GM23338 (cell line): Measurements from ENCODE around the gene SYT17. TPM values are rescaled to one million over a fixed set of nuclear protein-coding genes. Genes with fewer than 3 reads are reported as not detected.

Experiments used
- ATAC-seq: fragments of 200-7000 bp; cut with Tn5 transposase; 3 replicates; pipeline ENCODE4 v1.9.1; 2020
- DNase-seq: peaks from one replicate; pipeline ENCODE4 v3.0.0-alpha.2; 2015; ENCODE audit warnings: low spot score
- H2AFZ ChIP-seq: fragments of 200-600 bp; sonication (generic); 2 replicates; pipeline ENCODE4 v1.8.0; 2016; ENCODE audit warnings: antibody characterized with exemption, mild to moderate bottlenecking, moderate library complexity
- H3F3A ChIP-seq: fragments of 200-600 bp; sonication (generic); replicated peaks from 2 replicates; pipeline ENCODE4 v1.8.0; 2017; ENCODE audit warnings: antibody characterized with exemption, mixed run types, low read depth
- H3K27ac ChIP-seq: fragments of 200-600 bp; sonication (generic); 2 replicates; pipeline ENCODE4 v1.6.1; 2016; ENCODE audit warnings: low read depth
- H3K27me3 ChIP-seq: fragments of 200-600 bp; sonication (generic); 2 replicates; pipeline ENCODE4 v1.8.0; 2016; ENCODE audit warnings: mild to moderate bottlenecking, mixed run types, moderate library complexity; ENCODE audit not compliant: insufficient read depth
- H3K36me3 ChIP-seq: fragments of 200-600 bp; sonication (generic); 2 replicates; pipeline ENCODE4 v1.8.0; 2016; ENCODE audit warnings: mild to moderate bottlenecking; ENCODE audit not compliant: insufficient read depth
- H3K4me1 ChIP-seq: fragments of 200-600 bp; sonication (generic); 2 replicates; pipeline ENCODE4 v1.8.0; 2016; ENCODE audit warnings: mild to moderate bottlenecking, moderate library complexity; ENCODE audit not compliant: insufficient read depth
- H3K4me2 ChIP-seq: fragments of 200-600 bp; sonication (generic); 2 replicates; pipeline ENCODE4 v1.7.1; 2017; ENCODE audit warnings: mixed run types
- H3K4me3 ChIP-seq: fragments of 200-600 bp; sonication (generic); 2 replicates; pipeline ENCODE4 v1.6.1; 2016; ENCODE audit warnings: mixed run types
- H3K79me2 ChIP-seq: fragments of 200-600 bp; sonication (generic); replicated peaks from 2 replicates; pipeline ENCODE4 v1.8.0; 2017; ENCODE audit warnings: mild to moderate bottlenecking; ENCODE audit not compliant: insufficient read depth
- H3K9me2 ChIP-seq: fragments of 200-600 bp; sonication (generic); 2 replicates; pipeline ENCODE4 v1.8.0; 2017; ENCODE audit not compliant: insufficient read depth
- H4K20me1 ChIP-seq: fragments of 200-600 bp; sonication (generic); replicated peaks from 2 replicates; pipeline ENCODE4 v1.8.0; 2017; ENCODE audit warnings: mild to moderate bottlenecking; ENCODE audit not compliant: insufficient read depth
- H3K27ac Mint-ChIP-seq: 2 replicates; pipeline ENCODE4 v1.8.0; 2020; ENCODE audit warnings: inconsistent platforms, mild to moderate bottlenecking, moderate library complexity, mixed read lengths
- H3K27me3 Mint-ChIP-seq: 3 replicates; pipeline ENCODE4 v1.8.0; 2022; ENCODE audit warnings: low read depth, mild to moderate bottlenecking, moderate library complexity, mixed read lengths, inconsistent platforms; ENCODE audit not compliant: insufficient read depth, poor library complexity
- H3K36me3 Mint-ChIP-seq: 3 replicates; pipeline ENCODE4 v1.8.0; 2021; ENCODE audit warnings: low read depth, mild to moderate bottlenecking, inconsistent platforms, moderate library complexity, mixed read lengths
- H3K4me1 Mint-ChIP-seq: 3 replicates; pipeline ENCODE4 v1.8.0; 2020; ENCODE audit warnings: mild to moderate bottlenecking, inconsistent platforms, mixed read lengths
- H3K4me3 Mint-ChIP-seq: 3 replicates; pipeline ENCODE4 v1.8.0; 2021; ENCODE audit warnings: moderate library complexity, mild to moderate bottlenecking, inconsistent platforms, mixed read lengths
- H3K9me3 Mint-ChIP-seq: 3 replicates; pipeline ENCODE4 v1.8.0; 2020; ENCODE audit warnings: moderate library complexity, mild to moderate bottlenecking, inconsistent platforms, mixed read lengths
- ETS1 ChIP-seq: IDR thresholded peaks from 2 replicates; pipeline ENCODE4 v1.6.1; 2016; ENCODE audit warnings: antibody characterized with exemption
- NANOG ChIP-seq: IDR thresholded peaks from 2 replicates; pipeline ENCODE4 v1.6.1; 2016; ENCODE audit warnings: antibody characterized with exemption, borderline replicate concordance
- STAT1 ChIP-seq: IDR thresholded peaks from one replicate; pipeline ENCODE4 v1.6.1; 2016; ENCODE audit warnings: antibody characterized with exemption; ENCODE audit not compliant: unreplicated experiment
- ZNF462 ChIP-seq: fragments of 250-450 bp; sonication (Bioruptor Pico); IDR thresholded peaks from 2 replicates; pipeline ENCODE4 v1.5.0; 2020; ENCODE audit warnings: mild to moderate bottlenecking, moderate library complexity
- polyA plus RNA-seq: library from polyadenylated mRNA; unstranded; fragments of >200 nt; fragmentation: Nextera tagmentation; extraction: Ambion mirVana; gene quantifications from 2 replicates; pipeline ENCODE4 v1.2.1, GENCODE V29; 2016
- total RNA-seq: library from RNA; depleted of rRNA; stranded (reverse); fragments of >200 nt; shearing (Covaris generic); gene quantifications from 2 replicates; pipeline ENCODE4 v1.2.3, GENCODE V29; 2014
- TF ChIP-seq, protein P1 (sequence below), 2 experiments: fragments of 200-600 bp in 1 of 2; sonication (generic) in 1 of 2; conservative IDR thresholded peaks; 2 replicates each; pipeline versions ENCODE4 v1.5.1 to v1.6.1; 2016 to 2017; ENCODE audit warnings: antibody characterized with exemption in 2 of 2, low read depth in 2 of 2, mild to moderate bottlenecking in 2 of 2, moderate library complexity in 1 of 2

Gene SYT17
- total and polyA plus RNA-seq, 2 experiments from 2014 or later: 5.3 to 9.5 TPM

DNA sequence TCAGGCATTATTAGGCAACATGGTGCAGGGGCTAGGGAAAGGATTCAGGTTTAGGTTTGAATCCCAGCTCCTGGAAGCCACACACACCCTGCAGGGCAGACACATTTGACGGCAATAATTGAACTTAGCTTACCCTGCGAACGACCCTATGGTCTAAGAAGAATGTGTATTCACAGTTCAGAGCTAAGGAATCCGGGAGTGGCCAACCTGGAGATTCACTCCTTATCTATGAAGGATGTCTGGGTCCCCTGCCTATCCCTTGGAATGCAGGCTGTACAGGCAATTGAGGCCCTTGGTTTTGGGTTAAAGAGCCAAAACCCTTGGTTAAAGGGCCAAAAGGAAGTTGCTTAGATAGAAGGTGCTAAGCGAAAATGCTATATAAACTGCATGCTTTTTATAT lies 2.9 kb upstream of the SYT17 start:
- TF ChIP-seq ZNF462 (no peak), STAT1 (no peak), NANOG (no peak), ETS1 (no peak)
- TF ChIP-seq, protein P1, sequence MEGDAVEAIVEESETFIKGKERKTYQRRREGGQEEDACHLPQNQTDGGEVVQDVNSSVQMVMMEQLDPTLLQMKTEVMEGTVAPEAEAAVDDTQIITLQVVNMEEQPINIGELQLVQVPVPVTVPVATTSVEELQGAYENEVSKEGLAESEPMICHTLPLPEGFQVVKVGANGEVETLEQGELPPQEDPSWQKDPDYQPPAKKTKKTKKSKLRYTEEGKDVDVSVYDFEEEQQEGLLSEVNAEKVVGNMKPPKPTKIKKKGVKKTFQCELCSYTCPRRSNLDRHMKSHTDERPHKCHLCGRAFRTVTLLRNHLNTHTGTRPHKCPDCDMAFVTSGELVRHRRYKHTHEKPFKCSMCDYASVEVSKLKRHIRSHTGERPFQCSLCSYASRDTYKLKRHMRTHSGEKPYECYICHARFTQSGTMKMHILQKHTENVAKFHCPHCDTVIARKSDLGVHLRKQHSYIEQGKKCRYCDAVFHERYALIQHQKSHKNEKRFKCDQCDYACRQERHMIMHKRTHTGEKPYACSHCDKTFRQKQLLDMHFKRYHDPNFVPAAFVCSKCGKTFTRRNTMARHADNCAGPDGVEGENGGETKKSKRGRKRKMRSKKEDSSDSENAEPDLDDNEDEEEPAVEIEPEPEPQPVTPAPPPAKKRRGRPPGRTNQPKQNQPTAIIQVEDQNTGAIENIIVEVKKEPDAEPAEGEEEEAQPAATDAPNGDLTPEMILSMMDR (conservative IDR thresholded peaks at IDR 0.05; ENCODE audit: low read depth in 2 of 2): no peak
- Mint-ChIP-seq H3K27me3 (peaks cover 12% of the 10 kb centered on the region), H3K27ac (no peak overlapping the region), H3K4me1 (peaks cover 3% of the 10 kb centered on the region; the same call in 2 of the 3 replicates), H3K9me3 (peaks cover 4% of the 10 kb centered on the region; the same call in 2 of the 3 replicates), H3K36me3 (no peaks in the 10 kb centered on the region; the same call in 2 of the 3 replicates), H3K4me3 (no peak overlapping the region)
- H2AFZ ChIP-seq: no peak overlapping the region
- no peak overlapping the region for H3K4me2 ChIP-seq
- no peak for ATAC-seq
- H3K9me2 ChIP-seq: no peaks in the 10 kb centered on the region
- no peaks in the 10 kb centered on the region for H3K79me2 ChIP-seq
- no peaks in the 10 kb centered on the region for H4K20me1 ChIP-seq
- H3K27me3 ChIP-seq: peaks cover 18% of the 10 kb centered on the region
- no peaks in the 10 kb centered on the region for H3K36me3 ChIP-seq
- no peak overlapping the region for H3K27ac ChIP-seq
- no peak for DNase-seq
- no peaks in the 10 kb centered on the region for H3K4me1 ChIP-seq
- H3F3A ChIP-seq: no peaks in the 10 kb centered on the region
- no peak overlapping the region for H3K4me3 ChIP-seq
